Glutamatergic neuron (in vitro differentiated cells): ENCODE measurements around the gene SNRPA. TPM values are rescaled to one million over a fixed set of nuclear protein-coding genes. Genes with fewer than 3 reads are reported as not detected.

ENCODE experiments used
- DNase-seq: peaks from one replicate; pipeline ENCODE4 v3.0.0; 2022
- H3K27ac Mint-ChIP-seq: one replicate; pipeline ENCODE4 v1.8.0; 2020; ENCODE audit warnings: mild to moderate bottlenecking, mixed read lengths, inconsistent platforms; ENCODE audit not compliant: unreplicated experiment
- H3K27me3 Mint-ChIP-seq: one replicate; pipeline ENCODE4 v1.8.0; 2020; ENCODE audit warnings: mild to moderate bottlenecking, moderate library complexity, mixed read lengths, inconsistent platforms; ENCODE audit not compliant: unreplicated experiment
- H3K36me3 Mint-ChIP-seq: one replicate; pipeline ENCODE4 v1.8.0; 2020; ENCODE audit warnings: mild to moderate bottlenecking, mixed read lengths, inconsistent platforms; ENCODE audit not compliant: unreplicated experiment
- H3K4me1 Mint-ChIP-seq: one replicate; pipeline ENCODE4 v1.8.0; 2020; ENCODE audit warnings: mild to moderate bottlenecking, low read depth, mixed read lengths, inconsistent platforms; ENCODE audit not compliant: unreplicated experiment
- H3K4me3 Mint-ChIP-seq: one replicate; pipeline ENCODE4 v1.8.0; 2020; ENCODE audit warnings: mild to moderate bottlenecking, mixed read lengths, inconsistent platforms; ENCODE audit not compliant: unreplicated experiment
- H3K9me3 Mint-ChIP-seq: one replicate; pipeline ENCODE4 v1.8.0; 2020; ENCODE audit warnings: mild to moderate bottlenecking, moderate library complexity, mixed read lengths, inconsistent platforms; ENCODE audit not compliant: unreplicated experiment
- CTCF ChIP-seq: fragments of 200-600 bp; sonication (generic); IDR thresholded peaks from one replicate; pipeline ENCODE4 v1.5.0; 2021; ENCODE audit not compliant: partially characterized antibody, unreplicated experiment
- total RNA-seq: library from RNA; stranded (reverse); fragmentation: NEBNext Ultra II Directional; extraction: Animal tissue kit (Norgen Biotek cat#: 25700); gene quantifications from one replicate; pipeline ENCODE4 v1.2.1, GENCODE V29; 2021; ENCODE audit not compliant: unreplicated experiment

The SNRPA gene
- total RNA-seq, 1 donor from 2014 or later, result 70.3 TPM

DNA sequence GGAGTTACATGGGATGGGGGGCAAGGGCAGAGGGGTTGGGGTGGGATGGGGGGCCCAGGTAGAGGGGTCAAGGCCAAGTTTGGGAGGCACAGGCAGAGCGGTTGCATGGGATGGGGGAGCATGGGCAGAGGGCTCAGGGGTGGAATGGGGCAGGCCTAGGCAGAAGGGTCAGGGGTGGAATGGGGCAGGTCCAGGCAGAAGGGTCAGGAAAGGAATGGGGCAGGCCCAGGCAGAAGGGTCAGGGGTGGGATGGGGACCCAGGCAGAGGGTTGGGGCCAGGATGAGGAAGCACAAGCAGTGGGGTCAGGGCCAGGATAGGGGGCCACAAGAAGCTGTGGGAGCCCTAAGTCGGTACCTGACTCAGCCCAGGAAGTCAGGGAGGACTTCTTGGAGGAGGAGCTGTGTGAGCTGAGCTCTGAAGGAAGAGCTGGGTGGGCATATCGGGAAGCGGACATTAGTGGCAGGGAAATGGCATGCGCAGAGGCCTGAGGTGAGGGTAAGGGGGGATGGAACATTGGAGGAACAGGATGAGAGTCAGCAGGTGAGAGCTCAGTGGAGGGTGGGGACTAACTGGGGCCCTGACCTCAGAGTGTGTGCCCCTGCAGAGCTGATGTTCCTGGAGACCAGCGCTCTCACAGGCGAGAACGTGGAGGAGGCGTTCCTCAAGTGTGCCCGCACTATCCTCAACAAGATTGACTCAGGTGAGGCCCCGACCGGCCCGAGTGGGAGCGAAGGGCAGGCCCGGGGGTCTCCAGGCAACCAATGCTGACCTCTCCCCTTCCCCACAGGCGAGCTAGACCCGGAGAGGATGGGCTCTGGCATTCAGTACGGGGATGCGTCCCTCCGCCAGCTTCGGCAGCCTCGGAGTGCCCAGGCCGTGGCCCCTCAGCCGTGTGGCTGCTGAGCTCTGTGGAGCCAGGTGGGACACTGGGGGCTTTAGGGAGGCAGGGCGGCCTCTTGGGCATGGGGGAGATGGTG, 35.3 kb downstream of the SNRPA start:
- Mint-ChIP-seq H3K4me3 (no peak overlapping the region), H3K36me3 (no peaks in the 10 kb centered on the region), H3K9me3 (peaks cover 2% of the 10 kb centered on the region), H3K27me3 (peaks cover 5% of the 10 kb centered on the region), H3K27ac (no peak overlapping the region), H3K4me1 (no peaks in the 10 kb centered on the region)
- DNase-seq, result no peak
- no peak for TF ChIP-seq CTCF

GRCh38 chr19:40791349-40791748, 40.3 kb downstream of the SNRPA start:
- H3K36me3 Mint-ChIP-seq, result no peaks in the 10 kb centered on the region
- no peak overlapping the region for H3K27ac Mint-ChIP-seq
- TF ChIP-seq CTCF, result no peak
- H3K27me3 Mint-ChIP-seq, result peaks cover 4% of the 10 kb centered on the region
- H3K9me3 Mint-ChIP-seq, result peaks cover 2% of the 10 kb centered on the region
- no peak for DNase-seq
- no peaks in the 10 kb centered on the region for H3K4me1 Mint-ChIP-seq
- no peak overlapping the region for H3K4me3 Mint-ChIP-seq

GRCh38 chr19:40791996-40792395, 41.0 kb downstream of the SNRPA start:
- Mint-ChIP-seq H3K27me3 (peaks cover 3% of the 10 kb centered on the region), H3K36me3 (no peaks in the 10 kb centered on the region), H3K27ac (no peak overlapping the region), H3K4me3 (no peak overlapping the region), H3K9me3 (peaks cover 2% of the 10 kb centered on the region), H3K4me1 (no peaks in the 10 kb centered on the region)
- DNase-seq, result no peak
- TF ChIP-seq CTCF, result no peak

DNA sequence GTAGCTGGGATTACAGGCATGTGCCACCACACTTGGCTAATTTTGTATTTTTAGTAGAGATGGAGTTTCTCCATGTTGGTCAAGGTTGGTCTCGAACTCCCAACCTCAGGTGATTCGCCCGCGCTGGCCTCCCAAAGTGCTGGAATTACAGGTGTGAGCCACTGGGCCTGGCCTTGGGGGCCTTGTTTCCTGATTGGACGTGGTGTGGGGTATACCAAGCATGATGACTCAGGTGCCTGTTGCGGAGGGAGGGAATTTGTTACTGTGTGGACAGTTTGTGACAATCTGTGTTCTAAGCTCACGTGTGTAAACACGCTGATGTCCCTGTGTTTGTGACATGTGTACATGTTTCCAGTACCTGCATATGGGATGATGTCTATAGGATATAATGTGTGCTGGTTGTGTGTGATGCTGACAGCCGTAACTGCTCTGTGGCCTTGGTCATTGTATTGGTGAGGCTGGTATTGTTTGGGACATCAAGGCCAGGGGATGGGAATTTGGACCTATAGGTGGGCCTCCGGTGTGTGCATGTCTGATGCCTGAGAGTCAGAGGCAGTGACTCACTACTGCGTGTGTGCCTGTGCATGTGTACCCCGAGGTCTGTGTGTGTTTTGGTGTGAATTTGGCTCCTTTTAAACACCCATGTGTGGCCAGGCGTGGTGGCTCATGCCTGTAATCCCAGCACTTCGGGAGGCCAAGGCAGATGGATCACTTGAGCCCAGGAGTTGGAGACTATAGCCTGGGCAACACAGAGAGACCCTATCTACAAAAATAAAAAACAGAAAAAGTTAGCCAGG, 46.4 kb downstream of the SNRPA start:
- TF ChIP-seq CTCF, result no peak
- DNase-seq, result no peak
- Mint-ChIP-seq H3K27ac (peak overlapping the region; percentile 48), H3K4me3 (peak overlapping the region; percentile 28), H3K4me1 (peaks cover 10% of the 10 kb centered on the region), H3K36me3 (no peaks in the 10 kb centered on the region), H3K9me3 (peaks cover 13% of the 10 kb centered on the region), H3K27me3 (peaks cover 5% of the 10 kb centered on the region)
